Stimulated activated CD4-positive, alpha-beta T cell treated with anti-CD3 and anti-CD28 coated beads, Interleukin-4, amount 100 ng/mL, for 48 hours (primary cell): ENCODE measurements around the gene FMC1.
"Not testable (repeated sequence)": the region's sequence is repeated elsewhere in the genome, so short reads cannot be mapped to it uniquely, and the experiment has no call there.

Experiments
- DNase-seq, 2 donors: peaks; one replicate each; pipeline ENCODE4 v3.0.0-alpha.2; 2020; ENCODE audit warnings: low read depth in 2 of 2

Gene FMC1

GRCh38 chr7:139341058-139341775 lies at the start of gene FMC1:
Gene FMC1 (plus strand): TSS chr7:139341337. CDS start chr7:139341385, 48 bp downstream.
- DNase-seq, result peak; percentile 71 to 87

GRCh38 chr7:139292821-139293220 lies 48.3 kb upstream of the FMC1 start:
- DNase-seq, result no peak

GRCh38 chr7:139293534-139293933 lies 47.6 kb upstream of the FMC1 start:
- DNase-seq, result no peak

- DNase-seq, result no peak
Measured at GRCh38 chr7:139294241-139294640, 46.9 kb upstream of the FMC1 start.

- DNase-seq, result no peak
Measured at GRCh38 chr7:139294951-139295575, 46.1 kb upstream of the FMC1 start.

- DNase-seq, result no peak
Measured at GRCh38 chr7:139297795-139298194, 43.3 kb upstream of the FMC1 start.

- DNase-seq, result no peak
Measured at GRCh38 chr7:139299296-139299695, 41.8 kb upstream of the FMC1 start.

- no peak for DNase-seq
Measured at GRCh38 chr7:139300390-139300789, 40.7 kb upstream of the FMC1 start.

GRCh38 chr7:139304517-139304916 lies 36.6 kb upstream of the FMC1 start:
- no peak for DNase-seq

GRCh38 chr7:139317939-139318505 lies 23.1 kb upstream of the FMC1 start:
- no peak for DNase-seq

GRCh38 chr7:139321071-139321745 lies 19.9 kb upstream of the FMC1 start:
- DNase-seq, result no peak

- not testable (repeated sequence) for DNase-seq
Measured at GRCh38 chr7:139324709-139325108, 16.4 kb upstream of the FMC1 start.

- DNase-seq, result no peak
Measured at GRCh38 chr7:139328375-139328774, 12.8 kb upstream of the FMC1 start.

GRCh38 chr7:139329119-139329518 lies 12.0 kb upstream of the FMC1 start:
- no peak for DNase-seq

- DNase-seq, result no peak
Measured at GRCh38 chr7:139330333-139331030, 10.7 kb upstream of the FMC1 start.

- DNase-seq, result no peak
Measured at GRCh38 chr7:139332697-139333359, 8.3 kb upstream of the FMC1 start.

- DNase-seq, result not testable (repeated sequence)
Measured at GRCh38 chr7:139333443-139333842, 7.7 kb upstream of the FMC1 start.

- DNase-seq, result no peak
Measured at GRCh38 chr7:139334399-139335150, 6.6 kb upstream of the FMC1 start.

GRCh38 chr7:139339025-139339424 lies 2.1 kb upstream of the FMC1 start:
- DNase-seq, result no peak

GRCh38 chr7:139339698-139340036 lies 1.5 kb upstream of the FMC1 start:
- no peak for DNase-seq
